Measurements from ENCODE around the gene CCT5. TPM values are rescaled to one million over a fixed set of nuclear protein-coding genes. Genes with fewer than 3 reads are reported as not detected.

Gene CCT5
- total RNA-seq, 4 donors from 2014 or later, result 113 to 208 (median 155) TPM

DNA sequence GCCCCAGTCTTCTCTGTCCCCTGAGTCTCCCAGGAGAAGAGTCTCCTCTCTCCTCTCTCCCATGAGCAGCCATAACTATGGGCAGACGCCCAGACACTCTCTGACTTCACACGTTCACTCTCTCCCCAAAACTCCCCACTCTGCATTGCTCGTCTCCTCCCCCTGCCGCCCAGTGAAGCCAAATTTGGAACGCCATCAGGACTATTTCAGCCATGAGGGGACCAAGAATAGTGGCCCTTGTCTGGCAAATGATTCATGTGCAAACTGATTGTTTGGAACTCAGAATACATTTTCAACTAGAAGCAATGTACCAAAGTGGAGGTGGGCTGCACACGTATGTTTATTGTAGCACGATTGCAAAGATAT, 36.8 kb downstream of the CCT5 start:
- no peak overlapping the region for H3K4me3 ChIP-seq
- no peaks in the 10 kb centered on the region for H3K9me3 ChIP-seq
- H3K4me1 ChIP-seq, result peaks cover 0 to 8% (median 0%) of the 10 kb centered on the region in 3 donors
- H3K27ac ChIP-seq, result no peak overlapping the region
- WGBS, 2 donors (ENCODE audit: low coverage in 1 of 2), result 53 to 93% methylated on average over 2 to 7 of the region's 7 CpGs
- no peaks in the 10 kb centered on the region for H3K27me3 ChIP-seq
- no peak for ATAC-seq
- peaks cover 0 to 52% of the 10 kb centered on the region in 2 donors for H3K36me3 ChIP-seq
- TF ChIP-seq, protein P1, sequence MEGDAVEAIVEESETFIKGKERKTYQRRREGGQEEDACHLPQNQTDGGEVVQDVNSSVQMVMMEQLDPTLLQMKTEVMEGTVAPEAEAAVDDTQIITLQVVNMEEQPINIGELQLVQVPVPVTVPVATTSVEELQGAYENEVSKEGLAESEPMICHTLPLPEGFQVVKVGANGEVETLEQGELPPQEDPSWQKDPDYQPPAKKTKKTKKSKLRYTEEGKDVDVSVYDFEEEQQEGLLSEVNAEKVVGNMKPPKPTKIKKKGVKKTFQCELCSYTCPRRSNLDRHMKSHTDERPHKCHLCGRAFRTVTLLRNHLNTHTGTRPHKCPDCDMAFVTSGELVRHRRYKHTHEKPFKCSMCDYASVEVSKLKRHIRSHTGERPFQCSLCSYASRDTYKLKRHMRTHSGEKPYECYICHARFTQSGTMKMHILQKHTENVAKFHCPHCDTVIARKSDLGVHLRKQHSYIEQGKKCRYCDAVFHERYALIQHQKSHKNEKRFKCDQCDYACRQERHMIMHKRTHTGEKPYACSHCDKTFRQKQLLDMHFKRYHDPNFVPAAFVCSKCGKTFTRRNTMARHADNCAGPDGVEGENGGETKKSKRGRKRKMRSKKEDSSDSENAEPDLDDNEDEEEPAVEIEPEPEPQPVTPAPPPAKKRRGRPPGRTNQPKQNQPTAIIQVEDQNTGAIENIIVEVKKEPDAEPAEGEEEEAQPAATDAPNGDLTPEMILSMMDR (IDR thresholded peaks at IDR 0.05), result no peak
- TF ChIP-seq POLR2AphosphoS5 (IDR thresholded peaks at IDR 0.05), result no peak
- no peak for TF ChIP-seq EP300 (IDR thresholded peaks at IDR 0.05)
- no peak for TF ChIP-seq POLR2A (IDR thresholded peaks at IDR 0.05)

DNA sequence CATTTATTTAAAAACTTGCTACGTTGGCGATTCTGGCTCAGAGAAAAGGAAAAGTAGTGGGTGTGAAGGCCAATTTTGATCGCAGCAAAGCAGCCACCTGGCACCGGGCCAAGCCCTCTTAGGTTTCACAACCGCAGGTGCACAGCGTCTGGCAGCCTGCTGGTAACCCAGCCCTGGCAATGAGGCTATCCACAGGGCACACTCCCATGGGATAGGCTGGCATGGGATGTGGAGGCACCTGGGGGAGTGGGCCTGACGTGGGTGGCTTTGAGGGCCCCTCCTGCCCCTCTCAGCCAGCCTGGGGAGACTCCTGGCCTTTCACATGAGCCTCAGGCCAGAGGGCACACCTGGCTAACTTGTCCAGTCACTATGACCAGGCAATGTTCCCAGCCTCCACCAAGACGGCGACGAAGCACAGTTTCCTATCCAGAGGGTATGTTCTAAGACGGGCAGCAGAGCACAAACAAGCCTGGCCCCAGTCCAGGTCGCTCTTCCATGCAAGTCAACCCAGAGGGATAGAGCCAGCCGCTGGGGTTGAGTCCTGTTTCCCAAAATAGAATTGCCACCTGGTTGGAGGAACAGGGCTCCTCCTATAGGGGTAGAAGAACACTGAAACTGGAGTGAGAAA, 38.6 kb downstream of the CCT5 start:
- no peak for TF ChIP-seq EP300 (IDR thresholded peaks at IDR 0.05)
- TF ChIP-seq POLR2A (IDR thresholded peaks at IDR 0.05), result no peak
- TF ChIP-seq, protein P1 (IDR thresholded peaks at IDR 0.05), result no peak
- H3K4me1 ChIP-seq, result peaks cover 0 to 8% (median 0%) of the 10 kb centered on the region in 3 donors
- no peak overlapping the region for H3K4me3 ChIP-seq
- no peaks in the 10 kb centered on the region for H3K27me3 ChIP-seq
- WGBS, 2 donors (ENCODE audit: low coverage in 1 of 2), result 80 to 83% methylated on average over 1 of the region's 13 CpGs
- peaks cover 0 to 52% of the 10 kb centered on the region in 2 donors for H3K36me3 ChIP-seq
- no peaks in the 10 kb centered on the region for H3K9me3 ChIP-seq
- H3K27ac ChIP-seq, result no peak overlapping the region
- ATAC-seq, result no peak

DNA sequence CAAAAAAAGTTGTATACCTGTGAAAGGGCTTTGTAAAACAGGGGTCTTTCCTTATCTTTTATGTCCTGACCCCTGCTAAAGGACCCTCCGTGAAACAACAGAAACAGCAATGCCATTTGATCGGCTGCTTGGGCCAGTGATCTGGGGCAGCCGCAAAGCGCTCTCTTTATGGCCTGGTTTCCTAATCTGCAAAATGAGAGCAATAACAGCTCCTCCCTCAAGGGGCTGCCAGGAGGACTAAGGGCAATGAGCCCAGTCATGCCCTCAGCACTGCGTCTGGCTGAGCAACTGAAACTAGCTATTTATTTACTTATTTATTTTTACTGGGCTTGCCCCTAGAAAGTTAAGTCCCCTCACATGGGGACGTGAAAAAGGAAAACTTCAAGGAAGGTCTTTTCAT, 39.3 kb downstream of the CCT5 start:
- ATAC-seq, result no peak
- H3K9me3 ChIP-seq, result no peaks in the 10 kb centered on the region
- no peak for TF ChIP-seq EP300 (IDR thresholded peaks at IDR 0.05)
- no peak for TF ChIP-seq POLR2AphosphoS5 (IDR thresholded peaks at IDR 0.05)
- TF ChIP-seq POLR2A (IDR thresholded peaks at IDR 0.05), result no peak
- TF ChIP-seq, protein P1 (IDR thresholded peaks at IDR 0.05), result no peak
- no peaks in the 10 kb centered on the region for H3K27me3 ChIP-seq
- H3K27ac ChIP-seq, result no peak overlapping the region
- peaks cover 0 to 52% of the 10 kb centered on the region in 2 donors for H3K36me3 ChIP-seq
- H3K4me3 ChIP-seq, result no peak overlapping the region
- 72 to 84% methylated on average over 6 of the region's 6 CpGs for WGBS, 2 donors (ENCODE audit: low coverage in 1 of 2)
- H3K4me1 ChIP-seq, result peaks cover 0 to 1% (median 0%) of the 10 kb centered on the region in 3 donors

DNA sequence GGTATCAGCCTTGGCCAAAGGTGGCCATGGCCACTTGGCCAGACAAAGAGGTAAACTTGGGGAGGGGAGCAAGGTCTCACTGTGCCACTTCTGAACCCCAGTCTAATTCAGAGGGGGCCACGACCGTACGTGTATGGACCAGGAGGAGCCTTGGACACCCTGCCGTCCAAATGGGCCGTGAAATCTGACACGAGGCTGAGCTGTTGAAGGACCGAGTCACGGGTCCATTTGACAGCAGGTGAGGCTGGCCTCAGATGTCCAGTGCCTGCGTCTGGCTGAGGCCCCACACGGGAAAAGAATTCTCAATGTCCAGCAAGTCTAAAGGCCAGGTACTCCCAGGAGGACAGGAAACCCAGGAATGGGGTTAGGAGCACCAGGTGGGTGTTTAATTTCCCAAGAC, 39.9 kb downstream of the CCT5 start:
- no CpG with 5 or more reads among the region's 10 CpGs for WGBS, 2 donors (ENCODE audit: low coverage in 1 of 2)
- Histone ChIP-seq H3K27ac (no peak overlapping the region), H3K4me3 (no peak overlapping the region), H3K27me3 (no peaks in the 10 kb centered on the region), H3K36me3 (peaks cover 0 to 52% of the 10 kb centered on the region in 2 donors), H3K9me3 (no peaks in the 10 kb centered on the region), H3K4me1 (no peaks in the 10 kb centered on the region)
- ATAC-seq, result no peak
- TF ChIP-seq POLR2A (IDR thresholded peaks at IDR 0.05) (no peak), POLR2AphosphoS5 (IDR thresholded peaks at IDR 0.05) (no peak), EP300 (IDR thresholded peaks at IDR 0.05) (no peak)
- TF ChIP-seq, protein P1 (IDR thresholded peaks at IDR 0.05), result no peak

DNA sequence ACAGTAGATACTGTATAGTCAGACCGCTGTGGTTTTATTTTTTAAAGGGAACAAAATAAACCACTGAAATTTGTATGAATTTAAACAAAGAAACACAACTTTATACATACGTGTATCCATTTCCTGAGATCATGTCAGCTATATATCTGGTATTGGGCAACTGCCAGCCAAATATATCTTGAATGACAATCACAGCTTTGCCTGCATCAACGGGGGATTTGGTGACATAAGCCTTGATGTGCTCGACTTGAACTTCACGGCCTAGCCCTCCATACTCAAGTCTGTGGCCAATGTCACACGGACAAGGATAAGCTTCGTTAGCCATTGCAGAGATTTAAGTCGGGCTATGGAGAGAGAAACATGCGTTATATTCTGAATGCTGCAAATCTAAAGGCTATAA, 40.4 kb downstream of the CCT5 start:
- ATAC-seq, result no peak
- Histone ChIP-seq H3K27me3 (no peaks in the 10 kb centered on the region), H3K27ac (no peak overlapping the region), H3K4me3 (no peak overlapping the region), H3K4me1 (no peaks in the 10 kb centered on the region), H3K9me3 (no peaks in the 10 kb centered on the region), H3K36me3 (peaks cover 0 to 52% of the 10 kb centered on the region in 2 donors)
- WGBS, 2 donors (ENCODE audit: low coverage in 1 of 2), result 86 to 92% methylated on average over 9 of the region's 9 CpGs
- no peak for TF ChIP-seq POLR2A (IDR thresholded peaks at IDR 0.05)
- no peak for TF ChIP-seq POLR2AphosphoS5 (IDR thresholded peaks at IDR 0.05)
